Stimulated activated CD8-positive, alpha-beta memory T cell treated with anti-CD3 and anti-CD28 coated beads, Interleukin-7, amount 100 ng/mL, for 24 hours (primary cell): ENCODE results near the gene ZMIZ1.

ENCODE experiments used
- DNase-seq: peaks from one replicate; pipeline ENCODE4 v3.0.0-alpha.2; 2020; ENCODE audit warnings: low read depth

Gene ZMIZ1

DNA sequence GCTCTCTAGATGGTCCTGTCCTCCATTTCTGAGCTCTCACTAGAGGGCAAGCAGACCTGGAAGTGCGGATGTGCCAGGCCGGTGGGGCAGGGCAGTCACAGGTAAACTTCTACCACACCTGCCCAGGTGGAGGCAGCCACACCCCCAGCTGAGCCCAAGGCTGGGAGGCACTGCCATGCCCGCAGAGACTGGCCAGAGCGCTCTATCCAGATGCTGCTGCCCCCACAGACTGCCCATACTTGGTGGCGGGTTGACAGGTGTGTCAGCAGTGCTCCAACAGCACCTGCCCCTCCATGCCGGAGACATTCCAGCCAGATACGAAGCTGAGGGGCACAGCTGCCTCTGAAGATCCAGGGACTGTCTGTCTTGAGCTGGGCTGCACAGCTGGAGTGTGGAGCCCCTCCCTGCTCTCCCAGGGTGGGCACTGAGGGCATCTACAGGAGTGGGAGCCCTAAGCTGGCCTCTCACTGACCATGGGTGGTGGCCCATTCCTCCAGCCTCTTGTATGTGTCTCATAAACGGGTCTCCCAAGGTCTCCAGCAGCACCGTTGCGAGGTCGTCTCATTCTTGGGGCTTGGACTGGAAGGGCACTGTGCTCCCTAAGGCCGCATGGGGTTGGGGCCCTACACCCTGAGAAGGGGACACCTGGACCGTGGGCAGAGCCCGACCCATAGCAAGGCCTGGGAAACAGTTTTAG lies 240.4 kb downstream of the ZMIZ1 start:
- no peak for DNase-seq

DNA sequence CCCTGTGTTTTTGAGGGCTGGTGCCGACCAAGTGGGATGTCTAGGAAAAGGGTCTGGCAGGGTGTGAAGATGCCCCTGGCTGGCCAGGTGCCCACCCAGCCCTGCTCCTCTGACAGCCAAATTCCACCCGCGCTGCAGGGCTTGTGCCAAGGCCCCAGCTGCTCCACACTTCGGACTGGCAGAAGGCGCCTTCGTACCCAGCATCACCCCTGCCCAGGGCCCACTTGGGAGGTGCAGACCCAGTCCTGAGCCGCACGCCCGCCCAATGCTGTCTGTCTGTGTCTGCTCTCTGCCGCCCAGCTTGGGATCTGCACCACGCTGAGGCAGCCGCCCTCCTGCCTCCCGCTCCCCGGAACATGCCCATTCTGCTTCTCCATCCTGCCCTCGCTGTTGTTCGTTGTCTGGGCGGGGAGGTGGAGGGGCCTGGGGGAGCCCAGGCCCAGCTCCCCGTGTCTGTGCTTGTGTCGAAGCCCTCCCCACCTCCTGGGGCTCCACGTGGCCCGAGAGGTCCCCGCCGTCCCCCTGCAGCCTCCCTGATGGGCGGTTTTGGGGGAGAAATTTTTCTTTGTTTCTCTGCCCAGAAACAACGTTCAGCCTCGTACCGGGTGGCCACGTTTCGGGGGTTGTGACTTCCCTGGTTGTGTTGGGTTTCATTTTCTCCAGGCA lies 241.6 kb downstream of the ZMIZ1 start:
- no peak for DNase-seq

DNA sequence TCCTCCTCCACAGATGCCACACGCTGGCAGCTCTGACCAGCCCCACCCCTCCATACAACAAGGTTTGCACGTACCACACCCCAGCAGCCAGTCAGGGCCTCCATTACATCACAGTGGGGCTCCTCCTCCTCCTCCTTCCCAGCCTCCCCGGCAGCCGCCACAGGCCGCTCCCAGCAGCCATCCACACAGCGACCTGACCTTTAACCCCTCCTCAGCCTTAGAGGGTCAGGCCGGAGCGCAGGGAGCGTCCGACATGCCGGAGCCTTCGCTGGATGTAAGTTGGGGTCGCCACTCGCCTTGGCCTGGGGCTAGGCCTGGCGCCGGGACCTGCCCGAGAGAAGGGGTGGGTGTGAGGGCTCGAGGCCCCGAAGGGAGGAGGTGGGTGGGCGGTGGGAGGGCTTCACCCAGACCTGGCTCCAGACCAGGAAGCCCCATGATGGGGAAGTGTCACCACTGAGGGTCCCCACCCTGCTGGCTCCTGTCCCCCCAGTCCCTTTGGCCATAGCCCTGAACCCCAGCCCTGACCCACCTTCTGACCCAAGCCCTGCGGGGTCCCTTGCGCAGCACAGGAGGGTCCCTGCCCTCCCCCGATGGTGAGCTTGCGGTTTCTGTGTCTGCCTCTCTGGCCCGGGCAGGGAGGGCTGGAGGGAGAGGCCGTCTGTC lies 242.3 kb downstream of the ZMIZ1 start:
- no peak for DNase-seq

DNA sequence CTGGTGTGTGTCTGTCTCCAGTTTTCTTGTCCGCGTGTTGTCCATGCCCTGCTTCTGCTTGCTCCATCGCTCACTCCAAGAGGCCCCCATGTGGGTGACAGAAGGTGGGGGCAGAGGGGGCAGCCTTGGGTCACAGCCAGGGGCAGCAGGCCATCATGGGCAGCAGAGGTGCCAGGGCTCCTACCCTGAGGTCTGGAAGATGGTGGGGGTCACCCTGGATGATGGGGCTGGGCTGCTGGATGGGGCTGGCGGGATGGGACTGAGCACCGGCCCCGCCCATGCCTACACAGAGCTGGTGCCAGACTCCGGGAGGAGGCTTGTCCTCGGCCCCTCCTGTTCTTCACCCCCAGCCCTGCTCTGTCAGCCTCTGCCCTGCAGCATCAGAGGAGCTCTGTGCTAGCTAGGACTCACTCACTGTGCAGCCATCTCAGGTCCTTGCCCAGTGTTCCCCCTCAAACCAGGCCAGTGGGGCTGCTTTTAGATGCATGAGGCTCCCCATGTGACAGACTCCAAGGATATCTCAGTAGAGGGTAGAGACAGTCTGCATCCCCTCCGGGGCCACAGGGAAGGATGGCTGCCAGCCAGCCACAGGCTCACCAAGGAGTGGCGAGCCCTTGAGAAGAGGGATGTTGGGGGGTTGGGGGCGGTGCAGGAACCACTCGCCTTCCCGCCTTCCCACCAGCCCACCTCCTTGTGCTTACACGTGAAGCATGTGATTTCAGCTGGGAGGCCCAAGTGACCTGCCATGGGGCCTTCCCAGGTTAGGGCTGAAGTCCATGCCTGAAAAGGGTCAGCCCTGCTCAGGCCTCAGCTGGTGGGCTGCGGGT lies 243.0 kb downstream of the ZMIZ1 start:
- no peak for DNase-seq

DNA sequence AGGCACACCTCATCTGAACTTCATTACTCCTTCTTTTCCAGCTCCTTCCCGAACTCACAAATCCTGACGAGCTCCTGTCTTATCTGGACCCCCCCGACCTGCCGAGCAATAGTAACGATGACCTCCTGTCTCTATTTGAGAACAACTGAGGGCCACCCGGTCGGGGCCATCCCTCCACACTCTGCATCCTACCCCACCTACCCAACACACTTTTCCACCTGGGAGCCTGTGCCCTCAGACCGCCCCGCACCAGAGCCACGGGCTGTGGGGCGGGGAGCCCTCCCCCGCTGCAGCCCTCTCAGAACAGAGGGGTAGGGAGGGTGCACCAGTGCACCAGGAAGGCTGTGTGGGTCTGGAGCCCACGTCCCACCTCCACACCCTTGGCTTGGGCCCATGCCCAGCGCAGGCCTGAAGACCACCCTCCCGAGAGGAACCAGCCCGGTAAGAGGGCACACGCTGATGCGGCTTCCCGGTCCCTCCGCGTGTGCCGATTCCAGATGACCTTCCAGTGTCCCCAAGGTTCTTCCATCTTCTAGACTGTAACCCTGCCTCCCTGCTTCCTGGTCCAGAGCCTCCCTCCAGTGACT lies 243.9 kb downstream of the ZMIZ1 start:
- no peak for DNase-seq

DNA sequence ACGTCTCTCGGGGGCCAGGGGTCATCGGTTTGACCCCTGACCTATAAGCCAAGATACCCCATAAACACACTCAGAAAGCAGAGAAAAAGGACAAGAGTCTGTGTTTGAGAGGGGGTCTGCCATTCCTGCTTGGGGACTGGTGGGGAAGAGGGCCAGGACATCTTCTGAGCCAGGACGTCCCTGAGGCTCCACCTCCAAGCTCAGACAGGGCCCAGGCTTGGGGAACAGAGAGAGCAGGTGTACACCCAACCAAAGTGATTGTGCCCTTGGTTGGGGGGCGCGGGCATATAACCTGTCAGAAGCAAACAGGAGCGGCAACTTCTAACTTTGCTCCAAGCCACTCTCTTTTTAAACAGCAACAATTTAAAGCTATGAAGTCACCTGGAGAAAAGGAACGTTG lies 244.6 kb downstream of the ZMIZ1 start:
- no peak for DNase-seq

DNA sequence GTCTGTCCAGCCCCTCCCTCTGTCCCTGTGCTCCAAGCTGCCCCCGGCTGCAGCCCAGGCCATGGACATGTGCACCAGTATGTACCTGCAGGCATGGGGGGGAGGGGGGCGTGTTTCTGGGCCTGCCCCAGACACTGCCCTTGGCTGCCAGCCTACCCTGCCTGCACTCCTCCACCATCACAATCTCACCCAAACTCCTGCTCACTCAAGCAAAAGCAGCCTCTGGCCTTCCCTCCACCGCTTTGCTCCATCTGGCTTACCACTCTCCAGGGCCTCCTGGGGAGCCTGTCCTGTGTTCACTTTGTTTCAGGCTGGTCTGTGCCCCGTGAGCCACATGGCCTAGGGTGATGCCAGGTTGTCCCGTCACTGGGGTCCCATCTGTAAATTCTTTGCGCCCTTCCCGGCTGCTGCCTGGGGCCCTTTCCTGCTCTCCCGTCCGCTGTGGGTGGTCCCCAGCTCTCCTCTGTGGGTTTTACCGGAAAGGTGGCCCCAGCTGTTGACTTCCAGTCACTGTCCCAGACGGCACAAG lies 245.2 kb downstream of the ZMIZ1 start:
- no peak for DNase-seq

DNA sequence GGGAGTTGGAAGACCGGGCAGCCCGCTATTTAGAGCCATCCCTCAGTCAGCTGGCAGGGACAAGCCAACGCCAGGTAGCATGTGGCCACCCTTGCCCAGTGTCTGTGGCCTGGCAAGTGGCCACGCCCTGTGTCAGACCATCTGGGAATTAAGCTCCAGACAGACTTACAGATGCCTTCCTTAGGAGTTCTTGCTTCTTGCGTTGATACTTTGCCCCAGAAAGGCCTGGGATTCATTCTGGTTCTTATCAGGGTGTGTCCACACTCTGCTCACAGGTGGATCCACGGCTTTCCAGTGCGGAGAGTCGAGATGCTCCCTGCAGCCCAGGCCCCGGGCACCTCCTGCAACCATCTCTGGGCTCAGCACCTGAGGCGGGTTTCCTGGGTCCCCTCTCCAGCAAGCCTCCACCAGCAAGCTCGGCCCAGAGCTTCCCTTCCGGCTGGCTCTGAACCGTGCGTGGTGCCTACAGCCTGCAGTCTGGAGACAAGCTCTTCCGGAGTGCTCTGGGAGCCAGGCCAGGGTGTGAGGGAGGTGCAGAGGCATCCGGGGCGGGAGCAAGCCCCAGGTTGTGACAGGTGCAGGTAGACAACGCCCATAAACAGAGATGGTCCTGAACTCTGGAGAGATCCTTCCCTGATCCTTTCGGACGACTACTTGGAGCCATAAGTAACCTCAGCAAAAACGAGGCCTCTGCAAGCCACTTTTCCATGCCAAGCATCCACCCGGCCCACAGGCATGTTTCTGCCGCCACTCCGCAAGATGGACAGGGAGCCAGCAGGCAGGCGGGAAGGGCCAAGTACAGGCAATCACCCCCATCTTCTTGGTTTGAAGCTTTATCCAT lies 246.2 kb downstream of the ZMIZ1 start:
- DNase-seq: no peak

DNA sequence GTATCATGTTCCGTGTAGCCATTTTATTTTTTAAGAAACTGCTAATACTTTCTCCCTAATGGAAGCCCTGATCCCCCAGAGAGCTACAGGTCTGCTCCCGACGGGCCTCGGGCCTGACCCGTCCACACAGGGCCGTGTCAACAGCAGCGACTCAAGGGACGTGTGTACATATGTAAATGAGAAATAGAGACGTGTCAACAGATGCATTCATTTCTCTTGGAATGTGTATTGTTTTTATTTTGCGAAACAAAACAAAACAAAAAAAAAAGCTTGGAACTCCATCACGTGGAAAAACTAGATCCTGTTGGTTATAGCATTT lies 246.8 kb downstream of the ZMIZ1 start:
- no peak for DNase-seq

DNA sequence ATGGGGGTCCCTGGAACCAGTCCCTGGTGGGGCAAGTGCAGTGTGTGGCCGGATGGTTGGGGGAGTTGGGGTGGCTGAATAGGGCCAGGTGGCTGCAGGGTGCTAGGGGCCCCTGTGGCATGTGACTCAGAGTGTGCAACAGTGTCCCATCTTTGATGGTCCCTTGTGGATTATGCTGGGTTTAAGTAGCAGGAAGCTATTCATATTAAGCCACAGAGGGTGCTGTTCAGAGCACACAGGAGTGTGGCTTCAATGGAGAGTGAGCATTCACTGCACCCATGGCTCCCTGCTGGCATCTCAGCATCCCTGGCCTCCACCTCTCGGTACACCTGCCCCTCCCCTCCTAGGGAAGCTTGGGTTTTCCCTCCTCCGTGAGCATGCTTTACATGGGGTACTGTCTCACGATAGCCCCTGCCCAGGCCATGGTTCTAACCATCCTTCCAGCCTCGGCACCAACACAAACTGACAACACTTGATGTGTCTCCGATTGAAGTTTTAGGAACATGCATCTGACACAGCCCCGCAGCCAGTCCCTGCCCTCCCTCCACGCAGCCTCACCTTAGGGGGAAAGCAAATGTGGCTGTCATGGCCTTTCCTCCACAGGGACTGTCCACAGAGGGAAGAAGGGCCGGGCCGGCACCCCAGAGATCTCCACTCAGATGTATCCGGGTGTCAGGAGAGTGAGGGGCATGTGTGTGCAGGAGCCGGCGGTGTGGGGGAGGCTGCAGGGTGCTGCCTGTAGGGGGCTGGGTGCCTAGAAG lies 248.1 kb downstream of the ZMIZ1 start:
- DNase-seq: no peak

DNA sequence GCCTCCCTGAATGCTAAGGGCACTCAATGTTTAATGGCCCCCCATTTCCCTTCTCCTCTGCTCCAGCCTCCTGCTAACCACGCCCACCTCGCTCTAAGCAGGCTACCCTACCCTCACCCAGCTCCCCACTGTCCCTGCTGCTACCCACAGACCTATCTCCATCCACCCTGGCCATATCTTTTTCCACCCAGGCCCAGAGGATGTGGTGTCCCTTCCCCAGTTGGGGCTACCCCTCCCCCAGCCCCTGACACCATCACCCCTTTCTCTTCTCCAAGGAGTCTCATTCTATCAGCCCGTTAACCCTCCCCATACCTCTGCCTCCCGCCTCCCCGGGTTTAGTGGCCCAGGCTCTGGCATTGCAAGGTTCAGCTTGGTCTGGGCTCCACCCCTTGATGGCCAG lies 249.6 kb downstream of the ZMIZ1 start:
- DNase-seq: no peak

DNA sequence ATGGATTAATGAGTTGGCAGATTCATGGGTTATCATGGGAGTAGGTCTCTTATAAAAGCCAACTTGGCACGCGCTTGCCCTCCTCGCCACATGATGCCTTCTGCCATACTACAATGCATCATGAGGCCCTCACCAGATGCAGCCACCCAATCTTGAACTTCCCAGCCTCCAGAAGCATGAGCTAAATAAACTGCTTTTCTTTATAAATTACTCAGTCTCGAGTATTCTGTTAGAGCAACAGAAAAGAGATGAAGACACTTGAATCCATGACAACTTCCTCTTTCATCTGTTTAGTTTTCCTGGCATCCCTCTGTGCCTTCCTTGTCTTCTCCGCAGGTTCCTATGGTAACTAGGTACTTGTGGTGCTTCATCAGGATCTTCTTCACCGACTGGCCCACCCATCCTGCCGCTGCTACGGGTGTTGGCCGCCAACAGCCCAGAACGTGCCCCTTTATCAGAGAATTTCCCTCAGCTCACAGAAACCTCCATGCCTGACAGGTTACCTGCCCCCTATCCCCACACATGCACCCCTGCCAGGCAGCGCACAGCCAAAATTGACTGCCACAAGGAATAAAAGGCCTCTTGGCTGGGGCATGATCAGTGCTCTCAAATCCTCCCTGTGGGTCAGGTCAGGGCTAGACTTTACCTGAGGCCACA lies 250.5 kb downstream of the ZMIZ1 start:
- DNase-seq: no peak

DNA sequence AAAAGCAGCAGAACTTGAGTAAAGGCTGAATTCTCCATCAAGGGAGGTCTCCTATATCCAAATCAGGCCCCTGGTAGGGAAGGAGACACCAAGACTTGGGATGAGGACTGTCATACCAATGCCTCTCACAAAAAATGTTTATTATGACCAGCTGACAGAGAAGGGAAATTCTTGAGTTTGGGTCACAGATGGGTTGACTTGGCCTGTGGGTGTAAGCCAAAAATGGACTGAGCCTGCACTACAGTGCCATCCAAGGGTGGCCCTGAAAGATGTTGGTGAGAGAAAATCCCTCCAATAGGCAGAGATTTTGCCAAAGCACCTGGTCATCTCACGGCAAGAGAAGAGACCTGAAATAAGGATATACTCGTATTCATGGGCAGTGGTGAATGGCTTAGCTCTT lies 251.6 kb downstream of the ZMIZ1 start:
- no peak for DNase-seq

DNA sequence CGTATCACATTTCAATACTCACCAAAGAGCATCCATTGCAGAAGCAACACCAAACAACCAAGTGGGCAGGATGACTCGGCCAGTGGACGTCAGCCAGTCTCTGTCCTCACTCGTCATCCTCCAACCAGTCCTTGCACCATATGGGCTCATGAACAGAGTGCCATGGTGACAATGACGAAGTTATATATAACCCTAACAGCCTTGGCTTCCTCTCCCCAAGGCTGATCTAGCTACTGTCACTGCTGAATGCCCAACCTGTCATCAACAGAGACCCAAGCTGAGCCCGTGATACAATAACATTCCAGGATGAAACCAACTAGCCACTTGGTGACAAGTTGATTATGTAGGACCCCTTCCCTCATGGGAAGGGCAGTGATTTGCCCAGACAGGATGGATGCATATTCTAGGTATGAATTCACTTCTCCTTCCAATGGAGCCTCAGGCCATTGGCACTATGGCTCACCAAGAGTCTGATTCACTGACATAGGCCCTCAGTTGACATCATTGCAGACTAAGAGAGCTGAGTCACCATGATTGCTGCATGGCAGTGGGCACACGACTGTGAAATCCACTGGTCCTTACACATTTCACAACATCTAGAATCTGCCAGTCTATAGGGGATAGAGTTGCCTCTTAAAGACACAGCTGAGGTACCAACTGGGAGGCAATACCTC lies 252.2 kb downstream of the ZMIZ1 start:
- no peak for DNase-seq

DNA sequence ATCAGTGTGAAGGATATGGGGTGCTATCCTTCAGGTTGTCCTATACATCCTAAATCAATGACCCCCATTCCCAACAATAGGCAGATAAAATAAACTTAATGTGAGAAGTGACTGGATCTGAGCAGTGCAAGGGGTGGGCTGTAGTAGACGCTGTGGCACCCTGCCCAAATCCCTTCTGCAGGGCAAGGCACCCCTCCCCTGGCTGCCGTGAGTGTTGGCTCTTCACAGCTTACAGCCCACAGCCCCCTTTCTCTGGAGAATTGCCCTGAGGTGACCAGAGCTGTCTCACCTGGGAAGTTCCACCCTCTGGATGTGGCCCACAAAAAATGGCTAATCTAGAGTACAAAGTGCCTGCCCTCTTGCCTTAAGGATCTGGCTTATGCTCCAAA lies 252.7 kb downstream of the ZMIZ1 start:
- no peak for DNase-seq

DNA sequence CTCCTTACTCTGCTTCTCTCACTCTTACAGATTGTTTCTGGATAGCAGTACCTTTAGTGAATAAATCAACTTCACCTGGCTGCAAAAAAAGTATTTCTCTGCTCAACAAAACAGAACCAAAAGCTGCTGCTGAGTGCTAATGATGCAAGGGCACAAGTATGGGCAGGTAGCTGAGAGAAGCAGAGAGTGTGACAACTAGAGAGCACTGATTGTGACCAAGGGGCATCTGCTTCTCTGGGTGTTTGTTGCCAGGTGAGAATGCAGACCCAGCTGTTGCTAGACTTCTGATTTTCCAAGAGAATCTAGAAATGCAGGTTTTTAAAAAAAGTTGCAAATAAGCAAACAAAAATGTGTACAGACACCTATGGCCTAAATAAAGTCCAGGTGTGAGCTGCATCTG lies 253.2 kb downstream of the ZMIZ1 start:
- DNase-seq: no peak

DNA sequence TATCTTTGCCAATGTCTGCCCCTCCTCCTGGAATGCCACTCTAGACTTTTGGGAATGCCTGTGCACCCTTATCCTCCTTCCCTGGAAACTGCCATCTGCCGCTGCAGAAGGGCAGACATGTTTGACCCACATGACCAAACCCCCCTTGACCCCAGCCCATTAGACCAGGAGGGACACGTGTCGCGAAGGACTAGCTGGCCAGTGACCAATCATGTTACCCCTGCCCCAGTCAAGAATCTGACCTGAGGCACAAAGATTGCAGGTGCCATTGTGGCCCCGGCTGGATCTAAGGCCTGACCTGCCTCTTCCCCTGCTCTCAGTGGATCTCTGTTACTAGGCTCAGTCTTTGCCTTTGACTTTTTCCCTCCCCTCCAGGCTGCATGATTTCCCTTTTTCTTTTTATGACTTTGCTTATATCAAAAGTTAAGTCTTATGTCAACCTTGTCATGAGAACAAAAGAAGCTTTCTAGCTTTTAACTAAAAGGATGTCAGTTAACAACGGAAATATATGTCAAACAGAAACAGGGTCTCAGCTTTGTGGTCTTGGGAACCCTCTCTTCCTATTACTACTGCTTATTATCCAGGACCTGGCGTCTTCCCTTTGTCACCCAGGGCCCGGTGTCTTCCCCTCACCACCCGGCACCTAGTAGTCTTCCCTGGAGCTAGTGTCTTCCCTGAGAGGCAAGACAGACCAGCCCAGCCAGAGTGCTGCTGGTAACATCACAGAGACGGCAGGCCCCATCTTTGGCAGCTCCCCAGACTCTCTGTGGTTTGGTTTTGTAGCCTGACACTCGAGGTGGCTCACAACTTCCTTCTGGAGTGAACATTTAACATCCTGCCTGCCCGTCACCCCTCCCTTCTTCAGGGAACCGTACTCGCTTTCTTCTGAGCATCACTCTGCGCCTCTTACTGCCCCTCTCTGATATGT lies 254.1 kb downstream of the ZMIZ1 start:
- DNase-seq: peak; percentile 58

DNA sequence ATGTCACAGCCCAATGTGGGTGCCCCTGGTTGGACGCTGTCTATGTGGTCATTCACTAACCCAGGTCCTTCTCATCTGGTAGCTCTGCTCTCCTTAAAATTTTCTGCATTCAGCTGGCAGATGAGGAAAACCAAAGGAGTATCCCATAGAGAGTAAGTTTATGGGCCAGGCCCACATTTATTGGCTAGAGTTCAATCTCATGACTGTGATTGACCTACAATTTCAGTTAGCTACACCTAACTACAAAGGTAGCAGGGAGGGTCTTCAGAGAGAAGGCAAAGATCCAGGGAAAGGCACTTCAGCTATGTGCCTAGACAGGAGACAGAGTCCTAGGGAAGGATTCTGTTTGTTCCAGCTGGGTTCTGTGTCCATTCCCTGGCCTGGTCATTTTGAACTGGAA lies 254.8 kb downstream of the ZMIZ1 start:
- DNase-seq: no peak
